GM12878 (cell line): ENCODE data around the gene EGFL8. TPM values are rescaled to one million over a fixed set of nuclear protein-coding genes. Genes with fewer than 3 reads are reported as not detected.

Source experiments
- ATAC-seq: fragments of 200-7000 bp; cut with Tn5 transposase; 3 replicates; pipeline ENCODE4 v1.9.1; 2020; ENCODE audit warnings: mild to moderate bottlenecking, moderate library complexity
- BruUV-seq: library from RNA; stranded (reverse); fragments of 400-500 nt; replicated peaks from 2 replicates; lab custom pipeline; 2021; lab: Mats Ljungman, UMichigan
- CTCF ChIA-PET: fragments of 300-600 bp; sonication (Branson Sonifier 250); formaldehyde crosslinking; extraction: SDS; loops from one replicate; lab custom pipeline; 2021; ENCODE audit warnings: inconsistent platforms; lab: Yijun Ruan, JAX
- POLR2A ChIA-PET: fragments of 350-600 bp; formaldehyde crosslinking; extraction: SDS; loops from one replicate; lab custom pipeline; 2021; ENCODE audit warnings: inconsistent platforms; lab: Charles Lee
- RAD21 ChIA-PET: fragments of 300-600 bp; sonication (Branson Sonifier 250); formaldehyde crosslinking; loops from one replicate; lab custom pipeline; 2023; ENCODE audit warnings: antibody characterized with exemption; ENCODE audit not compliant: unreplicated experiment; lab: Charles Lee
- SMC1A ChIA-PET: fragments of 300-600 bp; sonication (Branson Sonifier 250); formaldehyde crosslinking; loops from one replicate; lab custom pipeline; 2023; ENCODE audit not compliant: unreplicated experiment, uncharacterized antibody; lab: Charles Lee
- DNase-seq: peaks from one replicate; pipeline ENCODE4 v3.0.0-alpha.2; 2011; ENCODE audit warnings: low read depth, low spot score
- FAIRE-seq: peaks from 3 replicates; lab custom pipeline; 2011; peaks lifted over from hg19 to GRCh38; lab: Jason Lieb, UNC
- H2AFZ ChIP-seq: 2 replicates; pipeline ENCODE4 v1.6.0; 2011; ENCODE audit warnings: low read depth, low read length, control low read depth; ENCODE audit not compliant: control insufficient read depth
- H3K27ac ChIP-seq: 2 replicates; pipeline ENCODE4 v1.5.1; 2011; ENCODE audit warnings: control low read depth; ENCODE audit not compliant: control insufficient read depth, insufficient read depth
- H3K27me3 ChIP-seq, 2 experiments: replicated peaks in 1 of 2; 2 replicates each; pipeline versions ENCODE4 v1.6.0 to v1.6.1; 2011; ENCODE audit warnings: low read length in 1 of 2; ENCODE audit not compliant: control insufficient read depth in 2 of 2, insufficient read depth in 2 of 2
- H3K36me3 ChIP-seq, 2 experiments: 2 replicates each; pipeline ENCODE4 v1.5.1; 2011; ENCODE audit warnings: low read length in 1 of 2; ENCODE audit not compliant: control insufficient read depth in 2 of 2, insufficient read depth in 2 of 2
- H3K4me1 ChIP-seq: 2 replicates; pipeline ENCODE4 v1.6.1; 2011; ENCODE audit warnings: mild to moderate bottlenecking, low read length, moderate library complexity, mixed read lengths; ENCODE audit not compliant: control insufficient read depth, insufficient read depth
- H3K4me2 ChIP-seq: 2 replicates; pipeline ENCODE4 v1.6.0; 2011; ENCODE audit warnings: control low read depth; ENCODE audit not compliant: control insufficient read depth, insufficient read depth
- H3K4me3 ChIP-seq: fragments of 200-600 bp; sonication (generic); 2 replicates; pipeline ENCODE4 v1.5.1; 2016
- H3K79me2 ChIP-seq: 2 replicates; pipeline ENCODE4 v1.6.0; 2011; ENCODE audit warnings: low read length; ENCODE audit not compliant: control insufficient read depth, insufficient read depth
- H3K9ac ChIP-seq: 2 replicates; pipeline ENCODE4 v1.8.0; 2011; ENCODE audit warnings: low read length, control low read depth, mixed read lengths; ENCODE audit not compliant: control insufficient read depth, insufficient read depth
- H3K9me3 ChIP-seq: replicated peaks from 3 replicates; pipeline ENCODE4 v1.5.1; 2011; ENCODE audit warnings: mild to moderate bottlenecking, low read length; ENCODE audit not compliant: control insufficient read depth, insufficient read depth
- H4K20me1 ChIP-seq: 2 replicates; pipeline ENCODE4 v1.6.0; 2011; ENCODE audit not compliant: control insufficient read depth, insufficient read depth
- BRCA1 ChIP-seq: IDR thresholded peaks from 2 replicates; pipeline ENCODE4 v1.6.1; 2011; ENCODE audit warnings: low read depth, low read length, improper control_type of control experiment
- IRF5 ChIP-seq: fragments of 450-650 bp; IDR thresholded peaks from 2 replicates; pipeline ENCODE4 v1.6.1; 2017; ENCODE audit warnings: borderline replicate concordance
- MXI1 ChIP-seq: fragments of 150-350 bp; IDR thresholded peaks from 2 replicates; pipeline ENCODE4 v1.6.1; 2011; ENCODE audit warnings: low read depth, mild to moderate bottlenecking, inconsistent platforms, low read length, improper control_type of control experiment
- POU2F2 ChIP-seq: IDR thresholded peaks from 3 replicates; pipeline ENCODE4 v1.6.1; 2011; ENCODE audit warnings: low read depth, mild to moderate bottlenecking, low read length, borderline replicate concordance
- TCF3 ChIP-seq: IDR thresholded peaks from 2 replicates; pipeline ENCODE4 v1.6.1; 2012; ENCODE audit warnings: low read depth, mild to moderate bottlenecking, low read length, borderline replicate concordance; ENCODE audit not compliant: insufficient read depth
- ZBED1 ChIP-seq: IDR thresholded peaks from 2 replicates; pipeline ENCODE4 v1.6.1; 2016; ENCODE audit warnings: borderline replicate concordance
- WGBS: methylation state at CpG from one replicate; pipeline ENCODE4 v1.1.6; 2016; ENCODE audit warnings: low lambda C conversion rate; ENCODE audit not compliant: insufficient replicate concordance, insufficient coverage; ENCODE audit errors: missing lambda C conversion rate; 5-methylcytosine and 5-hydroxymethylcytosine counted together
- in situ Hi-C: fragments of 300-500 bp; cut with MboI; formaldehyde crosslinking; loops from 9 replicates; pipeline ENCODE4 v1.14.3; 2018; ENCODE audit warnings: mixed read lengths
- intact Hi-C: fragments of 100-400 bp; cut with micrococcal nuclease; formaldehyde crosslinking; loops from one replicate; pipeline ENCODE4 v1.14.2; 2022; ENCODE audit not compliant: unreplicated experiment
- polyA plus RNA-seq, 11 experiments: library from polyadenylated mRNA; depleted of rRNA in 4 of 11; unstranded in 6 of 11; stranded (reverse) in 5 of 11; fragments of >200 nt; fragmentation: Nextera tagmentation in 4 of 11; fragmentation: Illumina TruSeq in 1 of 11; extraction: Ambion mirVana in 4 of 11; extraction: Trizol in 1 of 11; gene quantifications; 1 replicate in 1 of 11; 2 replicates in 10 of 11; pipeline versions ENCODE4 v1.2.1 to v1.2.3, GENCODE V29; 2011 to 2016; ENCODE audit warnings: inconsistent platforms in 2 of 11, missing spikeins in 2 of 11, low read depth in 1 of 11
- total RNA-seq, 4 experiments: library from RNA; depleted of rRNA in 3 of 4; stranded (reverse); fragments of >200 nt in 3 of 4; fragmentation: Illumina TruSeq in 1 of 4; extraction: Trizol in 1 of 4; gene quantifications; 2 replicates each; pipeline versions ENCODE4 v1.2.1 to v1.2.3, GENCODE V29; 2013 to 2021
- TF ChIP-seq, protein P1 (sequence below): fragments of 450-650 bp; IDR thresholded peaks from 2 replicates; pipeline ENCODE4 v1.6.1; 2014; ENCODE audit warnings: mild to moderate bottlenecking

Gene EGFL8
- total and polyA plus RNA-seq, 10 of the 15 experiments (the other 5 are each of a cell fraction or from before 2014, with no cell fraction given): 0.07 to 3.5 (median 1.4) TPM

- TF ChIP-seq TCF3 (no peak), POU2F2 (no peak)
These were observed 39.3 kb downstream of the EGFL8 start (continued) for GRCh38 chr6:32203426-32204267.

- 69% methylated on average over 3 of the region's 3 CpGs for WGBS
- SMC1A ChIA-PET: interaction anchor here (1.1 to 1.2 kb wide), 2 partner anchors 11 to 27 kb away, joined by 3 read pairs; no protein-coding TSS in a partner anchor
- Histone ChIP-seq H3K9me3 (no peaks in the 10 kb centered on the region), H3K27ac (no peak overlapping the region), H2AFZ (no peak overlapping the region), H4K20me1 (no peaks in the 10 kb centered on the region), H3K4me2 (no peak overlapping the region), H3K4me3 (no peak overlapping the region), H3K4me1 (no peaks in the 10 kb centered on the region), H3K36me3 (no peaks in the 10 kb centered on the region), H3K9ac (no peak overlapping the region), H3K27me3 (no peaks in the 10 kb centered on the region), H3K79me2 (no peaks in the 10 kb centered on the region)
- CTCF ChIA-PET: interaction anchor here (1.4 kb wide), 1 partner anchor 45 kb away, joined by 3 read pairs; no protein-coding TSS in a partner anchor
- no peak for FAIRE-seq
- intact Hi-C loops: no loop called here
- no peak for ATAC-seq
- no peak for DNase-seq
- BruUV-seq: no TSS peak
- in situ Hi-C loops: no loop called here
- POLR2A ChIA-PET: no interaction called here
- RAD21 ChIA-PET: no interaction called here
- TF ChIP-seq BRCA1: no peak
- TF ChIP-seq MXI1: no peak
- TF ChIP-seq, protein P1, sequence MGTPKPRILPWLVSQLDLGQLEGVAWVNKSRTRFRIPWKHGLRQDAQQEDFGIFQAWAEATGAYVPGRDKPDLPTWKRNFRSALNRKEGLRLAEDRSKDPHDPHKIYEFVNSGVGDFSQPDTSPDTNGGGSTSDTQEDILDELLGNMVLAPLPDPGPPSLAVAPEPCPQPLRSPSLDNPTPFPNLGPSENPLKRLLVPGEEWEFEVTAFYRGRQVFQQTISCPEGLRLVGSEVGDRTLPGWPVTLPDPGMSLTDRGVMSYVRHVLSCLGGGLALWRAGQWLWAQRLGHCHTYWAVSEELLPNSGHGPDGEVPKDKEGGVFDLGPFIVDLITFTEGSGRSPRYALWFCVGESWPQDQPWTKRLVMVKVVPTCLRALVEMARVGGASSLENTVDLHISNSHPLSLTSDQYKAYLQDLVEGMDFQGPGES: no peak
- TF ChIP-seq ZBED1: no peak
- no peak for TF ChIP-seq IRF5
These were observed 39.9 kb downstream of the EGFL8 start for GRCh38 chr6:32204268-32204715.
